ENCODE measurements around the gene FBXO31.

Gene FBXO31

DNA sequence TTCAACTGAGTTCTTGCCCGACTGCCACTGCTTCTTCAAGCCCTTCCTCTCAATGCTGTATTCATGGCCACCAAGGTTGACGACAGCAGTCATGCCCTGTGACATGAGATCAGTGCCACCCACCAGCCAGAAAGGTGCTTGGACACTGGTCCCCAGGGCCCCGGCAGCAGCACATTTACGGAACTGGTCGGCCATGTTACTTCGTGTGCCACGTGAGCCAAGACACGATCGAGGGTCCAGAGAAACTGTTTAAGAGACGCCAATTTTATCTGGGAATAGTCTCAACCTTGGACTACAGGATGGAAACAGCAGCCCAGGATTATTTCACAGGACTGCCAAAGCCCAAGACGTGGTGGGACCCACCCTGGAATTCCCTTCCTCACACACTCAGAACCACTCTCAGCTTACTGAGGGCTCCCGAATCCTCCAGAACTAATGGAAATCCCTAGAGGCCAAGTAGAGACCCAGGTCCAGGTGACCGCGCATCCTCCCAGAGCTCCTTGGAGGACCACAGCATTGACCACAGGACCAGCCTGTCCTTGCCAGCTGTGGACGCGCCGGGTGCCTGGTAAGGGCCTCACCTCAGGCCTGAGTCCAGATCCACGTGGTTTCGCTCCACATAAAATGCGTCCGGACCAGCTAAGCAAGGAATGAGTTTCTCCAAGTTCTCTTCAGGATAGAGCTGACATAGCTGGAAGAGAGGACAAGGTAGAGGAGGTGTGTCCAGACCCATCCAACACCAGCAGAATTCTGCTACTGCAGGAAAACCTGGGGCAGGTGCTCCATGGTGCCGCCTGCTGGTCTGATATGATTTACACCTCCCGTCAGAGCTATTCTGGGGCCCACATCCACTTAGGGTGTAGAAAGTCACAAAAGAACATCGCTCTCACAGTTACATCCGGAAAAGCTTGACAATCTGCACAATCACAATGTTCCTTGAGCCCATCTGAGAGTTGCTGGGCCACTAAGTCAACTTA is 36.7 kb upstream of the FBXO31 start:
- H3K36me3 ChIP-seq (ENCODE audit: control insufficient read depth, insufficient read depth, low read length): no peaks in the 10 kb centered on the region
- H3K9ac ChIP-seq: no peak overlapping the region
- H3K27ac ChIP-seq: no peak overlapping the region
- no peak overlapping the region for H3K4me2 ChIP-seq (ENCODE audit: low read length)
- H2AFZ ChIP-seq: no peak overlapping the region
- H3K4me1 ChIP-seq: no peaks in the 10 kb centered on the region
- TF ChIP-seq, protein P1, sequence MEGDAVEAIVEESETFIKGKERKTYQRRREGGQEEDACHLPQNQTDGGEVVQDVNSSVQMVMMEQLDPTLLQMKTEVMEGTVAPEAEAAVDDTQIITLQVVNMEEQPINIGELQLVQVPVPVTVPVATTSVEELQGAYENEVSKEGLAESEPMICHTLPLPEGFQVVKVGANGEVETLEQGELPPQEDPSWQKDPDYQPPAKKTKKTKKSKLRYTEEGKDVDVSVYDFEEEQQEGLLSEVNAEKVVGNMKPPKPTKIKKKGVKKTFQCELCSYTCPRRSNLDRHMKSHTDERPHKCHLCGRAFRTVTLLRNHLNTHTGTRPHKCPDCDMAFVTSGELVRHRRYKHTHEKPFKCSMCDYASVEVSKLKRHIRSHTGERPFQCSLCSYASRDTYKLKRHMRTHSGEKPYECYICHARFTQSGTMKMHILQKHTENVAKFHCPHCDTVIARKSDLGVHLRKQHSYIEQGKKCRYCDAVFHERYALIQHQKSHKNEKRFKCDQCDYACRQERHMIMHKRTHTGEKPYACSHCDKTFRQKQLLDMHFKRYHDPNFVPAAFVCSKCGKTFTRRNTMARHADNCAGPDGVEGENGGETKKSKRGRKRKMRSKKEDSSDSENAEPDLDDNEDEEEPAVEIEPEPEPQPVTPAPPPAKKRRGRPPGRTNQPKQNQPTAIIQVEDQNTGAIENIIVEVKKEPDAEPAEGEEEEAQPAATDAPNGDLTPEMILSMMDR (IDR thresholded peaks at IDR 0.05): peak; percentile 29
- H3K9me3 ChIP-seq (ENCODE audit: control insufficient read depth, low read length): no peaks in the 10 kb centered on the region
- peaks cover 33% of the 10 kb centered on the region for H3K79me2 ChIP-seq
- no peaks in the 10 kb centered on the region for H3K27me3 ChIP-seq (ENCODE audit: control insufficient read depth, insufficient read depth, low read length)
- no peak overlapping the region for H3K4me3 ChIP-seq (ENCODE audit: low read depth, low read length)

DNA sequence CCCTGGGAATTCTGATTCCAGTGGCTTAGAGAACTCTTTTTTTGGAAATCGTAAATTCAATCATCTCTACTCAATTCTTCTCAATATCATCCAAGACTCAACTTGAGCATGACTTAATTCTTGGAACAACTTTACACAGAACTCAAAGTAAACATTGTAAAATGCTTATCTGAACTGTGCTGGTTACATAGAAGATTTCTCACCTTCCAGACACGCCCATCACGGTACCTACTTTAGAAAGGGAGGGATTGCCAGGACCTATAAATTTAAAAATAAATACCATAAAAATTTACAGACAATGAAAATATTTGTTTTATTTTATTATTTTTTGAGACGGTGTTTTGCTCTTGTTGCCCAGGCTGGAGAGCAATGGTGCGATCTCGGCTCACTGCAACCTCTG is 35.1 kb upstream of the FBXO31 start:
- H3K27ac ChIP-seq: no peak overlapping the region
- H3K27me3 ChIP-seq (ENCODE audit: control insufficient read depth, insufficient read depth, low read length): no peaks in the 10 kb centered on the region
- TF ChIP-seq, protein P1 (IDR thresholded peaks at IDR 0.05): no peak
- no peaks in the 10 kb centered on the region for H3K4me1 ChIP-seq
- no peaks in the 10 kb centered on the region for H3K36me3 ChIP-seq (ENCODE audit: control insufficient read depth, insufficient read depth, low read length)
- peaks cover 24% of the 10 kb centered on the region for H3K79me2 ChIP-seq
- H3K4me3 ChIP-seq (ENCODE audit: low read depth, low read length): no peak overlapping the region
- no peak overlapping the region for H3K9ac ChIP-seq
- H3K4me2 ChIP-seq (ENCODE audit: low read length): no peak overlapping the region
- H3K9me3 ChIP-seq (ENCODE audit: control insufficient read depth, low read length): no peaks in the 10 kb centered on the region
- H2AFZ ChIP-seq: no peak overlapping the region

DNA sequence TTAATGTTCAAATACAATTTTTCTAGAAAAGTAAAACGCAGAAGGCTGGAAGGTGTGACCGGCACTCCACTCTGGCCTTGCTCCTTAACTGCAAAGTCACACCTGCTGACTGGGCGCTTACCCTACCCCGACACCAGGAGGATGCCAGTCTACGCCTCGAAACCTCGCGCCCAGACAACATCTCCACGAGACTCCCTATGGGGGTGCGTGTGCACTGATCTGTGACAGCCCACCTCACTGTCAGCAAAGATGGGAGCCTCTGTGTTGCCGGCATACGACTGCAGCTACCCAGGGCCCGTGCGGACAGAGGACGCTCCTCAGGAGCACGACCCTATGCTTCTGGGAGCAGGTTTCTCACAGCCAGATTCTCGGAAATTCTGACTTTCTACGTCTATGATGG is 34.6 kb upstream of the FBXO31 start:
- Histone ChIP-seq H3K27me3 (ENCODE audit: control insufficient read depth, insufficient read depth, low read length) (no peaks in the 10 kb centered on the region), H3K4me2 (ENCODE audit: low read length) (no peak overlapping the region), H3K4me3 (ENCODE audit: low read depth, low read length) (no peak overlapping the region), H3K79me2 (peaks cover 24% of the 10 kb centered on the region), H3K36me3 (ENCODE audit: control insufficient read depth, insufficient read depth, low read length) (no peaks in the 10 kb centered on the region), H2AFZ (no peak overlapping the region), H3K4me1 (no peaks in the 10 kb centered on the region), H3K9ac (no peak overlapping the region), H3K9me3 (ENCODE audit: control insufficient read depth, low read length) (no peaks in the 10 kb centered on the region), H3K27ac (no peak overlapping the region)
- TF ChIP-seq, protein P1 (IDR thresholded peaks at IDR 0.05): no peak

DNA sequence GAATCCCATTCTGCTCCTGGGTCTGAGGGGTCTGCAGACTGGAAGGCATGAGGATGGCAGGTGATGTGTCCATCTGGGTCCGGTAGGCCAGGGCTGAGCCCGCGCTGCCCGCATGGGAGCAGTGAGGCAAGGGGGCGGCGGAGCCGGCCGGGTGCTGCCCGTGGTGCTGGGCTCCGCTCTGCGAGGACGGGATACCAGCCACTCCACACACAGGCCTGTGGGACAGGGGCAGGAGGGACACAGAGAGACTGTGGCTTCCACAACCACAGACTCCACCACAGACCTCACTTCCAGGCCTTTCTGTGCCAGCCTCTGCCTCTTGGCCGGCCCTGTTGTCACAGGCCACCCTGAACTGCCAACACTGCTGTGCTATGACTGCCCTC is 33.9 kb upstream of the FBXO31 start:
- Histone ChIP-seq H3K79me2 (peaks cover 24% of the 10 kb centered on the region), H3K4me1 (no peaks in the 10 kb centered on the region), H3K4me2 (ENCODE audit: low read length) (no peak overlapping the region), H3K9ac (no peak overlapping the region), H3K27ac (no peak overlapping the region), H3K9me3 (ENCODE audit: control insufficient read depth, low read length) (no peaks in the 10 kb centered on the region), H2AFZ (no peak overlapping the region), H3K36me3 (ENCODE audit: control insufficient read depth, insufficient read depth, low read length) (no peaks in the 10 kb centered on the region), H3K27me3 (ENCODE audit: control insufficient read depth, insufficient read depth, low read length) (no peaks in the 10 kb centered on the region), H3K4me3 (ENCODE audit: low read depth, low read length) (no peak overlapping the region)
- TF ChIP-seq, protein P1 (IDR thresholded peaks at IDR 0.05): no peak
